ENCODE results near the gene SCGN. TPM values are rescaled to one million over a fixed set of nuclear protein-coding genes. Genes with fewer than 3 reads are reported as not detected.

The SCGN gene
- total RNA-seq, 1 donor from 2014 or later, result not detected

DNA sequence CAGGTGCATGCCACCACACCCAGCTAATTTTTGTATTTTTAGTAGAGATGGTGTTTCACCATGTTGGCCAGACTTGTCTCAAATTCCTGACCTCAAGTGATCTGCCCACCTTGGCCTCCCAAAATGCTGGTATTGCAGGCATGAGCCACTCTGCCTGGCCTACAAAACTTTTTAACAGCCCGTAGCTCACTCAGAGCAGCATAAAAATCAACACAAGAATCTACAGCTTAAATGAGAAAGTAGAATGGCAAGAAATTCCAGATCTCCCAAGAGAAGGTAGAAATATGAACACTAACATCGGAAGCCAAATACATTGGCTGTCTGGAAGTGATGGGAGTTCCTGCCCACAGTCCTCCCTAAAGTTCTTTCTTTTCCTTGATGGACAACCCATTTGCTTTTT is 43.7 kb downstream of the SCGN start:
- no peak for DNase-seq (ENCODE audit: low spot score)
- Mint-ChIP-seq H3K27me3 (ENCODE audit: low read depth) (peaks cover 15% of the 10 kb centered on the region), H3K36me3 (ENCODE audit: low read depth) (no peaks in the 10 kb centered on the region), H3K4me3 (ENCODE audit: unreplicated experiment) (no peak overlapping the region), H3K9me3 (ENCODE audit: low read depth) (no peaks in the 10 kb centered on the region), H3K27ac (ENCODE audit: unreplicated experiment) (no peak overlapping the region), H3K4me1 (ENCODE audit: low read depth) (no peaks in the 10 kb centered on the region)
- TF ChIP-seq, protein P1, sequence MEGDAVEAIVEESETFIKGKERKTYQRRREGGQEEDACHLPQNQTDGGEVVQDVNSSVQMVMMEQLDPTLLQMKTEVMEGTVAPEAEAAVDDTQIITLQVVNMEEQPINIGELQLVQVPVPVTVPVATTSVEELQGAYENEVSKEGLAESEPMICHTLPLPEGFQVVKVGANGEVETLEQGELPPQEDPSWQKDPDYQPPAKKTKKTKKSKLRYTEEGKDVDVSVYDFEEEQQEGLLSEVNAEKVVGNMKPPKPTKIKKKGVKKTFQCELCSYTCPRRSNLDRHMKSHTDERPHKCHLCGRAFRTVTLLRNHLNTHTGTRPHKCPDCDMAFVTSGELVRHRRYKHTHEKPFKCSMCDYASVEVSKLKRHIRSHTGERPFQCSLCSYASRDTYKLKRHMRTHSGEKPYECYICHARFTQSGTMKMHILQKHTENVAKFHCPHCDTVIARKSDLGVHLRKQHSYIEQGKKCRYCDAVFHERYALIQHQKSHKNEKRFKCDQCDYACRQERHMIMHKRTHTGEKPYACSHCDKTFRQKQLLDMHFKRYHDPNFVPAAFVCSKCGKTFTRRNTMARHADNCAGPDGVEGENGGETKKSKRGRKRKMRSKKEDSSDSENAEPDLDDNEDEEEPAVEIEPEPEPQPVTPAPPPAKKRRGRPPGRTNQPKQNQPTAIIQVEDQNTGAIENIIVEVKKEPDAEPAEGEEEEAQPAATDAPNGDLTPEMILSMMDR (IDR thresholded peaks at IDR 0.05), result no peak

GRCh38 chr6:25697537-25698340 is 45.7 kb downstream of the SCGN start:
- no peaks in the 10 kb centered on the region for H3K4me1 Mint-ChIP-seq (ENCODE audit: low read depth)

GRCh38 chr6:25698631-25699030 is 46.6 kb downstream of the SCGN start:
- Mint-ChIP-seq H3K36me3 (ENCODE audit: low read depth) (no peaks in the 10 kb centered on the region), H3K4me1 (ENCODE audit: low read depth) (no peaks in the 10 kb centered on the region), H3K4me3 (ENCODE audit: unreplicated experiment) (no peak overlapping the region), H3K9me3 (ENCODE audit: low read depth) (no peaks in the 10 kb centered on the region), H3K27me3 (ENCODE audit: low read depth) (peaks cover 7% of the 10 kb centered on the region), H3K27ac (ENCODE audit: unreplicated experiment) (no peak overlapping the region)
- TF ChIP-seq, protein P1 (IDR thresholded peaks at IDR 0.05), result no peak
- no peak for DNase-seq (ENCODE audit: low spot score)

More at GRCh38 chr6:25697537-25698340, 45.7 kb downstream of the SCGN start:
- no peak overlapping the region for H3K4me3 Mint-ChIP-seq (ENCODE audit: unreplicated experiment)
- no peaks in the 10 kb centered on the region for H3K9me3 Mint-ChIP-seq (ENCODE audit: low read depth)
- DNase-seq (ENCODE audit: low spot score), result no peak
- peaks cover 8% of the 10 kb centered on the region for H3K27me3 Mint-ChIP-seq (ENCODE audit: low read depth)
- no peak overlapping the region for H3K27ac Mint-ChIP-seq (ENCODE audit: unreplicated experiment)
- no peaks in the 10 kb centered on the region for H3K36me3 Mint-ChIP-seq (ENCODE audit: low read depth)
- TF ChIP-seq, protein P1 (IDR thresholded peaks at IDR 0.05), result no peak

DNA sequence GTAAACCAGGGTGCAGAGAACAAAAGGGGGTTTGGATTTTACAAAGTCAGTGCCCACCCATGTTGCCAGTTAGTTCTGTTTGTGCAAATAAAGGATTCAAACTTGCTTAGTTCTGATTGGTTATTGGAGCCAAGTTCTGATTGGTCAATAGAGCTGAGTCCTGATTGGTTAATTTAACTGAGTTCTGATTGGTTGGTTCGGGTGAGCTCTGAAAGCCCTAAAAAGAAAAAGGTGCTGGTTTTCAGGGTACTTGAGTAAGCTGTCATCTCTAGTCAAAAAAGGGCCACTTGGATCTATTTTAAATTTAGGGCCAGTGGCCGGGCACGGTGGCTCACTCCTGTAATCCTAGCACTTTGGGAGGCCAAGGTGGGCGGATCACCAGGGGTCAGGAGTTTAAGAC is 47.6 kb downstream of the SCGN start:
- no peak for DNase-seq (ENCODE audit: low spot score)
- Mint-ChIP-seq H3K36me3 (ENCODE audit: low read depth) (no peaks in the 10 kb centered on the region), H3K27ac (ENCODE audit: unreplicated experiment) (no peak overlapping the region), H3K4me3 (ENCODE audit: unreplicated experiment) (no peak overlapping the region), H3K27me3 (ENCODE audit: low read depth) (peaks cover 4% of the 10 kb centered on the region), H3K9me3 (ENCODE audit: low read depth) (no peaks in the 10 kb centered on the region), H3K4me1 (ENCODE audit: low read depth) (no peaks in the 10 kb centered on the region)
- TF ChIP-seq, protein P1 (IDR thresholded peaks at IDR 0.05), result no peak

DNA sequence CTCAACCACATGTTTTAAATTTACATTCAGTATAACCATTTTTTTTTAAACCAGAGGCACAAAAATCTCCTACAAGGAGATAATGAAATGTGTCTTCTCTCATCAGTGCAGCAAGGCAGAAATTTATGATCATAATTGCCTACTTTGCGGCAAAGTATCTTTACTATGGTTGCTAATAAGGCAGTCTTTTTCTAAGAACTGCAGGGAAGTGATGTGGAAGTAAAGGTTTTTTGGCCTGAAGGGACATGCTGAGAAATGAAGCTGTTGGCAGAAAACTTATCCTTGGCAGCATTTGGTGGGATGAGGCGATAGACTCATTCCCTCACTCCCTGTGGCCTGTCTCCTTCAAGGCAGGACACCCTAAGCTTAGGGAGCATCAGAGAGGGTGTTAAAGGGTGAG is 48.7 kb downstream of the SCGN start:
- no peak for DNase-seq (ENCODE audit: low spot score)
- TF ChIP-seq, protein P1 (IDR thresholded peaks at IDR 0.05), result no peak
- H3K36me3 Mint-ChIP-seq (ENCODE audit: low read depth), result no peaks in the 10 kb centered on the region
- no peaks in the 10 kb centered on the region for H3K4me1 Mint-ChIP-seq (ENCODE audit: low read depth)
- peaks cover 6% of the 10 kb centered on the region for H3K27me3 Mint-ChIP-seq (ENCODE audit: low read depth)
- H3K27ac Mint-ChIP-seq (ENCODE audit: unreplicated experiment), result no peak overlapping the region
- no peaks in the 10 kb centered on the region for H3K9me3 Mint-ChIP-seq (ENCODE audit: low read depth)
- no peak overlapping the region for H3K4me3 Mint-ChIP-seq (ENCODE audit: unreplicated experiment)
